Measurements from ENCODE around the gene CSF1R.

- TF ChIP-seq NR2F2 (IDR thresholded peaks at IDR 0.05) (no peak), CTCF (IDR thresholded peaks at IDR 0.05; ENCODE audit: low read depth, low read length, missing input control) (no peak), YY1 (IDR thresholded peaks at IDR 0.05) (no peak)
Measured at GRCh38 chr5:150126199-150126920, 40.0 kb upstream of the CSF1R start.
